Renal cortical epithelial cell (primary cell): ENCODE data around the gene CNTNAP2. TPM values are rescaled to one million over a fixed set of nuclear protein-coding genes. Genes with fewer than 3 reads are reported as not detected.

Experiments used
- DNase-seq: peaks from one replicate; pipeline ENCODE4 v3.0.0-alpha.2; 2011; ENCODE audit warnings: low read depth
- total RNA-seq: library from RNA; depleted of rRNA; stranded (reverse); fragments of >200 nt; gene quantifications from 2 replicates; pipeline ENCODE4 v1.2.3, GENCODE V29; 2014

The CNTNAP2 gene
- total RNA-seq, 1 donor from 2014 or later: 0.25 TPM

- no peak for DNase-seq
These were observed 553.9 kb downstream of the CNTNAP2 start for GRCh38 chr7:146670532-146670931.

GRCh38 chr7:146681487-146681886, 564.9 kb downstream of the CNTNAP2 start:
- DNase-seq: no peak

GRCh38 chr7:146683439-146683838, 566.8 kb downstream of the CNTNAP2 start:
- DNase-seq: no peak

GRCh38 chr7:146690987-146691386, 574.4 kb downstream of the CNTNAP2 start:
- no peak for DNase-seq

- DNase-seq: no peak
These were observed 582.5 kb downstream of the CNTNAP2 start for GRCh38 chr7:146698995-146699610.

GRCh38 chr7:146700015-146700560, 583.5 kb downstream of the CNTNAP2 start:
- DNase-seq: no peak

- DNase-seq: no peak
These were observed 584.6 kb downstream of the CNTNAP2 start for GRCh38 chr7:146701166-146701565.

- no peak for DNase-seq
These were observed 586.3 kb downstream of the CNTNAP2 start for GRCh38 chr7:146702898-146703297.

GRCh38 chr7:146709451-146710027, 592.9 kb downstream of the CNTNAP2 start:
- DNase-seq: no peak

GRCh38 chr7:146713205-146713604, 596.6 kb downstream of the CNTNAP2 start:
- no peak for DNase-seq

GRCh38 chr7:146713934-146714333, 597.3 kb downstream of the CNTNAP2 start:
- DNase-seq: no peak

- DNase-seq: no peak
These were observed 603.6 kb downstream of the CNTNAP2 start for GRCh38 chr7:146720195-146720594.

- no peak for DNase-seq
These were observed 606.4 kb downstream of the CNTNAP2 start for GRCh38 chr7:146722986-146723385.

GRCh38 chr7:146725520-146725919, 608.9 kb downstream of the CNTNAP2 start:
- DNase-seq: no peak

GRCh38 chr7:146728141-146728540, 611.5 kb downstream of the CNTNAP2 start:
- DNase-seq: no peak

- DNase-seq: no peak
These were observed 612.0 kb downstream of the CNTNAP2 start for GRCh38 chr7:146728611-146729010.

- DNase-seq: no peak
These were observed 614.6 kb downstream of the CNTNAP2 start for GRCh38 chr7:146731185-146731584.

GRCh38 chr7:146735992-146736391, 619.4 kb downstream of the CNTNAP2 start:
- DNase-seq: no peak

GRCh38 chr7:146736446-146737190, 620.0 kb downstream of the CNTNAP2 start:
- DNase-seq: no peak

- DNase-seq: no peak
These were observed 623.4 kb downstream of the CNTNAP2 start for GRCh38 chr7:146740039-146740438.

- DNase-seq: no peak
These were observed 625.3 kb downstream of the CNTNAP2 start for GRCh38 chr7:146741911-146742310.

GRCh38 chr7:146754385-146754784, 637.8 kb downstream of the CNTNAP2 start:
- DNase-seq: no peak

- DNase-seq: no peak
These were observed 639.0 kb downstream of the CNTNAP2 start for GRCh38 chr7:146755585-146755984.
